SU-DHL-6 (cell line): ENCODE results near the gene ASXL1.

Experiments used
- H2AFZ ChIP-seq: fragments of 200-600 bp; sonication (generic); 2 replicates; pipeline ENCODE4 v1.6.1; 2014; ENCODE audit warnings: low read depth, mild to moderate bottlenecking, moderate library complexity, mixed read lengths, antibody characterized with exemption, low read length; ENCODE audit not compliant: severe bottlenecking
- H3F3A ChIP-seq: fragments of 200-600 bp; shearing (Covaris generic); 2 replicates; pipeline ENCODE4 v1.6.0; 2016; ENCODE audit warnings: antibody characterized with exemption, mild to moderate bottlenecking; ENCODE audit not compliant: insufficient read depth
- H3K27ac ChIP-seq: fragments of 200-600 bp; sonication (generic); 2 replicates; pipeline ENCODE4 v1.5.1; 2016; ENCODE audit warnings: low read depth, mild to moderate bottlenecking, low read length, moderate library complexity, mixed read lengths
- H3K27me3 ChIP-seq: fragments of 200-600 bp; sonication (generic), shearing (Covaris generic); 2 replicates; pipeline ENCODE4 v1.6.0; 2014; ENCODE audit warnings: mild to moderate bottlenecking, low read length
- H3K36me3 ChIP-seq: fragments of 200-600 bp; sonication (generic); 2 replicates; pipeline ENCODE4 v1.6.1; 2014; ENCODE audit warnings: mild to moderate bottlenecking, low read length, mixed read lengths
- H3K4me2 ChIP-seq: fragments of 300-600, 200-600 bp; shearing (Covaris generic), sonication (generic); 2 replicates; pipeline ENCODE4 v1.6.0; 2014; ENCODE audit warnings: low read length, low read depth, mild to moderate bottlenecking; ENCODE audit not compliant: poor library complexity, severe bottlenecking
- H3K4me3 ChIP-seq: fragments of 200-600 bp; sonication (generic); 2 replicates; pipeline ENCODE4 v1.5.1; 2014; ENCODE audit warnings: antibody characterized with exemption, low read length, mild to moderate bottlenecking, mixed read lengths; ENCODE audit not compliant: insufficient read depth, poor library complexity, severe bottlenecking
- H3K79me2 ChIP-seq: fragments of 200-600 bp; sonication (generic); 2 replicates; pipeline ENCODE4 v1.6.1; 2014; ENCODE audit warnings: mild to moderate bottlenecking, low read length, moderate library complexity; ENCODE audit not compliant: insufficient read depth
- H3K9ac ChIP-seq: fragments of 200-600 bp; sonication (generic); 2 replicates; pipeline ENCODE4 v1.7.0; 2014; ENCODE audit warnings: mild to moderate bottlenecking, low read length
- H3K9me2 ChIP-seq: fragments of 200-600 bp; sonication (generic); replicated peaks from 2 replicates; pipeline ENCODE4 v1.6.1; 2014; ENCODE audit warnings: low read length; ENCODE audit not compliant: insufficient read depth
- H3K9me3 ChIP-seq: fragments of 200-600 bp; sonication (generic); 2 replicates; pipeline ENCODE4 v1.6.1; 2014; ENCODE audit warnings: low read length, mixed read lengths; ENCODE audit not compliant: insufficient read depth
- H4K20me1 ChIP-seq: fragments of 200-600 bp; sonication (generic); 2 replicates; pipeline ENCODE4 v1.6.1; 2014; ENCODE audit warnings: low read depth, mild to moderate bottlenecking, antibody characterized with exemption, low read length, moderate library complexity, mixed read lengths
- EZH2phosphoT487 ChIP-seq: fragments of 200-600 bp; sonication (generic), shearing (Covaris generic); conservative IDR thresholded peaks from 2 replicates; pipeline ENCODE4 v1.6.1; 2018; ENCODE audit warnings: mild to moderate bottlenecking, antibody characterized with exemption, low read length, moderate library complexity, mixed read lengths
- TF ChIP-seq, protein P1 (sequence below): fragments of 200-600 bp; sonication (generic); IDR thresholded peaks from one replicate; pipeline ENCODE4 v1.5.1; 2017; ENCODE audit warnings: antibody characterized with exemption, mild to moderate bottlenecking, low read length, moderate library complexity; ENCODE audit not compliant: insufficient read depth, poor library complexity, severe bottlenecking

ASXL1 gene

DNA sequence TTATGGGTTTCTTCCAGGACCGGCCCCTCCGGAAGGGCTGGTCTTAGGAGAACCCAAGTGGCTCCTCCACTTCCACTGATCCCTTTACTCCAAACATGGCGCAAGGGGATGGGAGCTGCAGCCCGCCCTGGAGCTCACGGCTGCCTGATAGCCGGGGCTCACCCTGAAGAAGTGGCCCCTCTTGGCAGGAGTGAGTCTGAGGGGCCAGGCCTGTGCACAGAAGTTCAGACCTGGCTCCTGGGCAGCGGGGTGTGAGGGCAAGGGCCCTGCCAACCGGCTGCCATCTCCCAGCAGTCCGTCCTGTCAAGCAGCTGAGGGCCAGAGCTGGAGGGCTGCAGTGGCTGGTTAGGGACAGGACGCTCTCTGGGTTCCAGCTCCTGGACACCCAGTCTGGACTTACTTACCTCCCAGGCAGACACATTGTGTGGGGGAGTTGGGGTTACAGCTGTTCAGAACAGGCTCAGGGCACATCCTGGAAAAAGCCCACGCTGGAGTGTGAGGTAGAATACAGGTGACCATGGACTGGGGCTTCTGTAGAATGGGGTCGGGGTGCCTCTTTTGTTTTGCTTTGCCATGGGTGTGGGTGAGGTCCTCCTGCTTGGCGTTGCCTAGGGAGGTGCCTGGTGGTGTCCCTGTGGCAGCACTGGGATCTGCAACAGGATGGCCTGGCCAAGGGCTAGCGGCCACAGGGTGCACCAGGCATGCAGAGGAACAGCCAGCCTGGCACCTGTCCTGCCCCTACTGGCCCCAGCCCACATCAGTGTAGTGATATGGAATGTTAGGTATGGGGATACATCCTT, 88.4 kb downstream of the ASXL1 start:
- TF ChIP-seq, protein P1, sequence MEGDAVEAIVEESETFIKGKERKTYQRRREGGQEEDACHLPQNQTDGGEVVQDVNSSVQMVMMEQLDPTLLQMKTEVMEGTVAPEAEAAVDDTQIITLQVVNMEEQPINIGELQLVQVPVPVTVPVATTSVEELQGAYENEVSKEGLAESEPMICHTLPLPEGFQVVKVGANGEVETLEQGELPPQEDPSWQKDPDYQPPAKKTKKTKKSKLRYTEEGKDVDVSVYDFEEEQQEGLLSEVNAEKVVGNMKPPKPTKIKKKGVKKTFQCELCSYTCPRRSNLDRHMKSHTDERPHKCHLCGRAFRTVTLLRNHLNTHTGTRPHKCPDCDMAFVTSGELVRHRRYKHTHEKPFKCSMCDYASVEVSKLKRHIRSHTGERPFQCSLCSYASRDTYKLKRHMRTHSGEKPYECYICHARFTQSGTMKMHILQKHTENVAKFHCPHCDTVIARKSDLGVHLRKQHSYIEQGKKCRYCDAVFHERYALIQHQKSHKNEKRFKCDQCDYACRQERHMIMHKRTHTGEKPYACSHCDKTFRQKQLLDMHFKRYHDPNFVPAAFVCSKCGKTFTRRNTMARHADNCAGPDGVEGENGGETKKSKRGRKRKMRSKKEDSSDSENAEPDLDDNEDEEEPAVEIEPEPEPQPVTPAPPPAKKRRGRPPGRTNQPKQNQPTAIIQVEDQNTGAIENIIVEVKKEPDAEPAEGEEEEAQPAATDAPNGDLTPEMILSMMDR, result no peak
- no peak for TF ChIP-seq EZH2phosphoT487
- no peaks in the 10 kb centered on the region for H3K36me3 ChIP-seq
- H3K27ac ChIP-seq, result no peak overlapping the region

GRCh38 chr20:32447136-32448027, 89.3 kb downstream of the ASXL1 start:
- H3F3A ChIP-seq, result no peaks in the 10 kb centered on the region
- no peaks in the 10 kb centered on the region for H3K27me3 ChIP-seq
- H3K4me3 ChIP-seq, result no peak overlapping the region
- H3K9ac ChIP-seq, result no peak overlapping the region
- no peak overlapping the region for H2AFZ ChIP-seq
- H3K27ac ChIP-seq, result no peak overlapping the region
- no peaks in the 10 kb centered on the region for H3K9me2 ChIP-seq
- H3K9me3 ChIP-seq, result no peaks in the 10 kb centered on the region
- TF ChIP-seq, protein P1, result no peak
- TF ChIP-seq EZH2phosphoT487, result no peak
- no peaks in the 10 kb centered on the region for H3K79me2 ChIP-seq
- no peak overlapping the region for H3K4me2 ChIP-seq
- no peaks in the 10 kb centered on the region for H4K20me1 ChIP-seq
- H3K36me3 ChIP-seq, result no peaks in the 10 kb centered on the region

More for the DNA sequence above, 88.4 kb downstream of the ASXL1 start:
- no peak overlapping the region for H3K9ac ChIP-seq
- no peaks in the 10 kb centered on the region for H3K9me3 ChIP-seq
- no peak overlapping the region for H3K4me3 ChIP-seq
- H3F3A ChIP-seq, result no peaks in the 10 kb centered on the region
- H3K4me2 ChIP-seq, result no peak overlapping the region
- no peaks in the 10 kb centered on the region for H3K79me2 ChIP-seq
- no peak overlapping the region for H2AFZ ChIP-seq
- no peaks in the 10 kb centered on the region for H4K20me1 ChIP-seq
- H3K9me2 ChIP-seq, result no peaks in the 10 kb centered on the region
- no peaks in the 10 kb centered on the region for H3K27me3 ChIP-seq

DNA sequence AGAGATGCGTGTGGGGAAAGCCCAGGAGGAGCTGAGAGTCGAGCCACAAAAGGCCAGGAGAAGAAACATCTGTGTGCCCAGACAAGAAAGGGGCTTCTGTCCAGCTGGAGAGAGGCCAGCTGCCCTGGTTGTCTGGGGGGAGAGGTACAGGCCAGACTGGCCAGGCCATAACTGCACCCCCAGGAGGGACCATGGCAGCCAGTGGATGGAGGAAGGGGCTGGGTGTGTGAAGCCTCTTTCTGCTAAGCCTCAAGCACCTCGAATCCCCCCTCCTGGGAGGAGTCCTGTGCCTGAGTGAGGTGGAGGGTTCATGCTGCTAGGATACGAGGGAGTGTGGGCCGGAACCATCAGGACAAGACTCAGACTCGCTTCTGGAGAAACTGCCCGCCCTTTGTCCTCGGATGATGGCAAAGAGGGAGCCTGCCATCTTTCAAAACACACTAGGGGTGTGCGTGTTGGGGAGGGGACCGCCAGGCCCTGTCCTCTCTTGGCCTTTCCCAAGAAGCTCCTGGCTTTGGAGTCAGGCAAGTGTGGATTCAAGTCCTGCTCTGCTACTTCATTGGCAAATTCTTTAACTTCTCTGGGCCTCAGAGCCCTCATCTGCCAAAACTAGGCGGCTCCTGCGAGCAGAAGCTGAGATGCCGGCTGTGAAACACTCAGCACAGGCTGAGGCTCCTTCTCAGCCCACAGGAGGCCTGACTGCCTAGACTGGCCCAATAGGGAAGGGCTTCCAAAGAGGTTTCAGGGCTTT, 90.3 kb downstream of the ASXL1 start:
- Histone ChIP-seq H3K9me3 (no peaks in the 10 kb centered on the region), H3K79me2 (no peaks in the 10 kb centered on the region), H2AFZ (no peak overlapping the region), H3K9me2 (no peaks in the 10 kb centered on the region), H4K20me1 (no peaks in the 10 kb centered on the region), H3K9ac (no peak overlapping the region), H3F3A (no peaks in the 10 kb centered on the region), H3K36me3 (no peaks in the 10 kb centered on the region), H3K27ac (no peak overlapping the region), H3K4me2 (no peak overlapping the region), H3K4me3 (no peak overlapping the region), H3K27me3 (no peaks in the 10 kb centered on the region)
- TF ChIP-seq, protein P1, result no peak
- TF ChIP-seq EZH2phosphoT487, result no peak
